HCT116 (cell line): Measurements from ENCODE around the gene BDH1.
"Not testable (repeated sequence)": the region's sequence is repeated elsewhere in the genome, so short reads cannot be mapped to it uniquely, and the experiment has no call there.

ENCODE experiments used
- CTCF ChIP-seq, 3 experiments: fragments of 200-600 bp in 1 of 3; sonication (generic) in 1 of 3; IDR thresholded peaks in 2 of 3; conservative IDR thresholded peaks in 1 of 3; 2 replicates each; pipeline ENCODE4 v1.5.1; 2012 to 2017; ENCODE audit warnings: low read depth in 2 of 3, low read length in 2 of 3, antibody characterized with exemption in 1 of 3, borderline replicate concordance in 1 of 3, control low read depth in 1 of 3, mild to moderate bottlenecking in 1 of 3, mixed read lengths in 1 of 3, mixed run types in 1 of 3, moderate library complexity in 1 of 3; ENCODE audit not compliant: insufficient read depth in 1 of 3
- EGR1 ChIP-seq: IDR thresholded peaks from 2 replicates; pipeline ENCODE4 v1.6.1; 2012; ENCODE audit warnings: low read depth
- POLR2A ChIP-seq: IDR thresholded peaks from 2 replicates; pipeline ENCODE4 v1.7.0; 2011; ENCODE audit warnings: borderline replicate concordance; ENCODE audit not compliant: insufficient read depth, insufficient read length; ENCODE audit errors: extremely low read depth
- REST ChIP-seq: IDR thresholded peaks from 2 replicates; pipeline ENCODE4 v1.6.1; 2012; ENCODE audit warnings: low read depth

- not testable (repeated sequence) for TF ChIP-seq POLR2A; REST; CTCF (IDR thresholded peaks at IDR 0.05 in 2 of 3, conservative IDR thresholded peaks at IDR 0.05 in 1 of 3; ENCODE audit: borderline replicate concordance in 1 of 3, insufficient read depth in 1 of 3, low read depth in 2 of 3, low read length in 2 of 3); EGR1
Measured at GRCh38 chr3:197601566-197601840, 45.7 kb upstream of the BDH1 start.
